Prostate gland (tissue), 2 donors: ENCODE measurements around the gene HDAC4. TPM values are rescaled to one million over a fixed set of nuclear protein-coding genes. Genes with fewer than 3 reads are reported as not detected.

Experiments used
- DNase-seq: peaks from one replicate; pipeline ENCODE4 v3.0.0-alpha.2; 2019; ENCODE audit warnings: low spot score
- H3K27ac ChIP-seq, 2 donors: fragments of 200-600 bp; sonication (generic); 2 replicates each; pipeline ENCODE4 v1.5.1; 2017 to 2019
- H3K27me3 ChIP-seq: fragments of 200-600 bp; sonication (generic); replicated peaks from 2 replicates; pipeline ENCODE4 v1.5.1; 2019; ENCODE audit not compliant: insufficient read depth
- H3K36me3 ChIP-seq, 2 donors: fragments of 200-600 bp; sonication (generic); 1 replicate in 1 of 2; 2 replicates in 1 of 2; pipeline versions ENCODE4 v1.5.1 to v1.8.1; 2017 to 2019
- H3K4me1 ChIP-seq: fragments of 200-600 bp; sonication (generic); replicated peaks from 2 replicates; pipeline ENCODE4 v1.5.1; 2019
- H3K4me3 ChIP-seq, 2 donors: fragments of 200-600 bp; sonication (generic); 2 replicates each; pipeline ENCODE4 v1.5.1; 2017 to 2019
- H3K9me3 ChIP-seq: fragments of 200-600 bp; sonication (generic); 2 replicates; pipeline ENCODE4 v1.5.1; 2017
- POLR2A ChIP-seq: fragments of 450-650 bp; IDR thresholded peaks from one replicate; pipeline ENCODE4 v1.6.1; 2016; ENCODE audit warnings: antibody characterized with exemption, mild to moderate bottlenecking
- POLR2AphosphoS5 ChIP-seq: sonication (generic); formaldehyde crosslinking; IDR thresholded peaks from one replicate; pipeline ENCODE4 v1.6.1; 2017; ENCODE audit warnings: antibody characterized with exemption
- WGBS: methylation state at CpG from one replicate; pipeline ENCODE4 v1.1.5; 2018; 5-methylcytosine and 5-hydroxymethylcytosine counted together
- intact Hi-C: fragments of 100-400 bp; cut with DNase I; formaldehyde crosslinking; loops from one replicate; pipeline ENCODE4 v1.14.2; 2022
- total RNA-seq, 2 donors: library from RNA; depleted of rRNA; stranded (reverse); fragments of >200 nt; gene quantifications; one replicate each; pipeline ENCODE4 v1.1.0, GENCODE V29; 2016
- TF ChIP-seq, protein P1 (sequence below), 4 experiments: fragments of 200-600 bp in 2 of 4; fragments of 450-650 bp in 2 of 4; sonication (generic) in 2 of 4; IDR thresholded peaks; 1 replicate in 3 of 4; 2 replicates in 1 of 4; pipeline ENCODE4 v1.5.1; 2016 to 2019; ENCODE audit warnings: antibody characterized with exemption in 4 of 4, mild to moderate bottlenecking in 2 of 4, moderate library complexity in 2 of 4

Gene HDAC4
- total RNA-seq, 2 donors from 2014 or later = 41.8 to 44.2 TPM

DNA sequence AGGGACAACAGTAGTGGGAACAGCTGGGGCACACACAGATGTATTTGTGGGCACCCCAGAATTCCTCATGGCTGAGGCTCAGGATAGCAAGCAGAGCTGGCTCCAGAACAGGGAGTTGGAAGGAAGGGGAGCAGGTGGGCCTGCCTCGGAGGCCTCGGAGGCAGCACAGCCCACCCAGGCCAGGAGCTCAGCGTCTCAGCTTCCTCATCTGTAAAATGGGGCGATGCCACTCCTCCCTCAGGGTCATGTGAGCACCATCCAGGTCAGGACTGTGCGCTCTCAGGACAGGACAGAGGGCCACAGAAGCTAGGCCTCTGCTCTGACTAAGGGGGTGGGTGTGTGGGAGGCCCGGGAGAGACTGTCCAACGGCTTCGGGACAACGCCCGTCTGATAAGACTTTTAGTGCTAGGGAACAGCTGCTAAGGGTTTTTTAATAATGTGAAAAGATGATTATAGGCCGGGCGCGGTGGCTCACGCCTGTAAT is 106.2 kb downstream of the HDAC4 start:
- intact Hi-C loops = no loop called here
- Histone ChIP-seq H3K4me1 (peaks cover 6% of the 10 kb centered on the region), H3K36me3 (no peaks in the 10 kb centered on the region), H3K9me3 (no peaks in the 10 kb centered on the region), H3K27me3 (no peaks in the 10 kb centered on the region), H3K4me3 (no peak overlapping the region), H3K27ac (no peak overlapping the region)
- TF ChIP-seq, protein P1, sequence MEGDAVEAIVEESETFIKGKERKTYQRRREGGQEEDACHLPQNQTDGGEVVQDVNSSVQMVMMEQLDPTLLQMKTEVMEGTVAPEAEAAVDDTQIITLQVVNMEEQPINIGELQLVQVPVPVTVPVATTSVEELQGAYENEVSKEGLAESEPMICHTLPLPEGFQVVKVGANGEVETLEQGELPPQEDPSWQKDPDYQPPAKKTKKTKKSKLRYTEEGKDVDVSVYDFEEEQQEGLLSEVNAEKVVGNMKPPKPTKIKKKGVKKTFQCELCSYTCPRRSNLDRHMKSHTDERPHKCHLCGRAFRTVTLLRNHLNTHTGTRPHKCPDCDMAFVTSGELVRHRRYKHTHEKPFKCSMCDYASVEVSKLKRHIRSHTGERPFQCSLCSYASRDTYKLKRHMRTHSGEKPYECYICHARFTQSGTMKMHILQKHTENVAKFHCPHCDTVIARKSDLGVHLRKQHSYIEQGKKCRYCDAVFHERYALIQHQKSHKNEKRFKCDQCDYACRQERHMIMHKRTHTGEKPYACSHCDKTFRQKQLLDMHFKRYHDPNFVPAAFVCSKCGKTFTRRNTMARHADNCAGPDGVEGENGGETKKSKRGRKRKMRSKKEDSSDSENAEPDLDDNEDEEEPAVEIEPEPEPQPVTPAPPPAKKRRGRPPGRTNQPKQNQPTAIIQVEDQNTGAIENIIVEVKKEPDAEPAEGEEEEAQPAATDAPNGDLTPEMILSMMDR (IDR thresholded peaks at IDR 0.05) = no peak
- TF ChIP-seq POLR2A (no peak), POLR2AphosphoS5 (no peak)
- 91% methylated on average over 14 of the region's 14 CpGs for WGBS
- no peak for DNase-seq

DNA sequence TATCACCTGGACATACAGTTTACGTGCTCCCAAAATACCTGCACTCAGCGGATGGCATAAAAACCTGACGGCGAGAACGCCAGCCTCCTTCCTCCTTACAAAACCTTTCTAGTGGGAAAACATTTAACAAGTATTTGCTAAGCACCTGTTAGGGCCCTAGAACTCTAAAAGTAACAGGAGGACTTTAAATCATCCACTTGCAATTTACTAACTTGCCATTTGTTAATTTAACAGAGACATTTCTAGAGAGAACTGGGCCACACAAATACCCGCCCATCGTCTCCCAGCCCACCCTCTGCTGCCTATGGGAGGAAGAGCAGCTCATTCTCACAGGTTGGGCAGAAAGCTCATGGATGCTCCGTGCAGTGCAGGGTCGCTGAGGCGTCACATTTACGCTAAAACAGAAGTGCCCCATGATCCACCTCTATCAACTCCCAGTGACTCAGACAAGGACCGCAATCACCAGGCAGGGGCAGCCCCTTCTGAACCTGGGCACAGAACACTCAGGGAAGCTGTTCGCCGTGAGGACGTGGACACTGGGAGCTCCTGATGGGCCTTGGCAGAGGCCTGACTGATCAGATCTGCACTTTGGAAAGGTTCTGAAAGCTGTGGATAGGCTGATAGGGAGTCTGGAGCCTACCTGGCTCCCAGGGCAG is 106.9 kb downstream of the HDAC4 start:
- Histone ChIP-seq H3K27ac (no peak overlapping the region), H3K9me3 (no peaks in the 10 kb centered on the region), H3K4me3 (no peak overlapping the region), H3K27me3 (no peaks in the 10 kb centered on the region), H3K4me1 (no peaks in the 10 kb centered on the region), H3K36me3 (no peaks in the 10 kb centered on the region)
- DNase-seq = no peak
- WGBS = 86% methylated on average over 15 of the region's 15 CpGs
- intact Hi-C loops = no loop called here
- TF ChIP-seq, protein P1 (IDR thresholded peaks at IDR 0.05) = no peak
- TF ChIP-seq POLR2AphosphoS5 = no peak
- TF ChIP-seq POLR2A = no peak

DNA sequence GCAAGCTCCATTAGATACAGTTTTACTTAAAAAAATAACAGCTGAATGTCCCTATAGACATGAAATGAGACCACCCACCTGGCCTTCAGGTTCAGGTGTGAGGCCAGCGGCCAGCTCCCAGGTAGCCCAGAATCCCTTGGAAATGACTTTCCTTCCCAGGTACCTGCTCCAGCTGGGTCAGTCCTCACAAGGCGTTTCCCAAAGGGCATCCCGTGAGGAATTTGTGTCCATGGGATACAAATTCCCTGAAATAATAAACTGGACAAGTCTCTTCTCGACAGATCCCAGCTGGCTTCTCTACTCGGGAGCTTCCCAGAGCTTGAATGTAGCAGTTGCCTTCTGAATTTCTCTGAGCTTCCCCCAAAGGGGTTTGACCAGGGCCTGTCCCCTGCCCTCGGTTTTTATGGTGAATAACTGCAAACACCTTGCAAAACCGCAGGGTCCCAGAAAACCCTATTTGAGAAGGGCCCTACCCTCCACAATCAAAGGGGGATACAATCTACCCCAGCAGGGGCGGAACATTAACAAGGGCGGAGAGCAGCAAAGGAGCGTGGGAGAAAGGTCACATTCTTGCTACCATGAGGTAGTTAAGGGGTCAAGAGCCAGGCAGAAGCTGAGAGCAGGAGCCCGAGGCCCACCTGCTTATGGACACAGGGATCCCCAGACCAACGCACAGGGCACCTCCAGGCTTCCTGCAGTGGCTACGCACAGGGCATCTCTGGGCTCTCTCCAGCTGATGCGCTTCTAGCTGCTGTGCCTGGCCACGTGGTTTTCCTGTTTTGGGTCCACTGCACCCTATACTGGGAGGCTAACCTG is 107.7 kb downstream of the HDAC4 start:
- no peak overlapping the region for H3K4me3 ChIP-seq
- no peak for DNase-seq
- no peaks in the 10 kb centered on the region for H3K27me3 ChIP-seq
- no peaks in the 10 kb centered on the region for H3K9me3 ChIP-seq
- H3K36me3 ChIP-seq = no peaks in the 10 kb centered on the region
- H3K27ac ChIP-seq = no peak overlapping the region
- WGBS = 73% methylated on average over 15 of the region's 15 CpGs
- no peaks in the 10 kb centered on the region for H3K4me1 ChIP-seq
- intact Hi-C loops = no loop called here
- no peak for TF ChIP-seq POLR2A

DNA sequence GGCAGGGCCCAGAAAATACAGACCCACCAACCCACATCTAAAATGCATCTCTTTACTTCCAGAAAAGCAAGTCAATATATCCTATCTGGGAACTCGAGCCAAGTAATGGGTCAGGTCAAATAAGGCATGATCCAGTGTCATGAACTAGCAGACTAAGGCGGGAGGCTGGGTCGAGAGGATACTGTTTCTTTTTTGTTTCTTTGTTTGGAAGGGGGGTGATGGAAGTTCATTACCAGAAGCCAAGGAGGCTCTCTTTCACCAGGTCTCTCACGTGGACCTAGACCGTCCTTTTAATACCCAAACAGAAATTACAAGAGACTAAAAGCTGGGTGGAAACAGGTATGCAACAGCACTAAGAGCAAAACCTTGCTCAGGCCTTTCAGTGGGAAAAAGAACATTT is 108.3 kb downstream of the HDAC4 start:
- DNase-seq = no peak
- no peaks in the 10 kb centered on the region for H3K4me1 ChIP-seq
- 76% methylated on average over 5 of the region's 5 CpGs for WGBS

More for the DNA sequence above, 108.3 kb downstream of the HDAC4 start:
- no peaks in the 10 kb centered on the region for H3K27me3 ChIP-seq
- no peak for TF ChIP-seq POLR2A
- TF ChIP-seq, protein P1 (IDR thresholded peaks at IDR 0.05) = no peak
- TF ChIP-seq POLR2AphosphoS5 = no peak
- intact Hi-C loops = no loop called here
- no peaks in the 10 kb centered on the region for H3K36me3 ChIP-seq
- no peaks in the 10 kb centered on the region for H3K9me3 ChIP-seq
- no peak overlapping the region for H3K27ac ChIP-seq
- H3K4me3 ChIP-seq = no peak overlapping the region
